ENCODE measurements around the gene DNAJC28. TPM values are rescaled to one million over a fixed set of nuclear protein-coding genes. Genes with fewer than 3 reads are reported as not detected.

Gene DNAJC28
- total RNA-seq, 4 donors from 2014 or later = 1.3 to 2.7 (median 1.6) TPM

- TF ChIP-seq CTCF (IDR thresholded peaks at IDR 0.05; ENCODE audit: low read depth) = no peak
Observed at GRCh38 chr21:33481314-33481943, 10.1 kb downstream of the DNAJC28 start.

- TF ChIP-seq CTCF (IDR thresholded peaks at IDR 0.05; ENCODE audit: low read depth) = no peak
Observed at GRCh38 chr21:33480481-33481103, 10.9 kb downstream of the DNAJC28 start.

- no peak for TF ChIP-seq CTCF (IDR thresholded peaks at IDR 0.05; ENCODE audit: low read depth)
Observed at GRCh38 chr21:33479679-33480480, 11.6 kb downstream of the DNAJC28 start, which contains the start of gene TMEM50B. TSS of gene TMEM50B (minus strand) at chr21:33479974. CDS start at chr21:33468885, 11,089 bp downstream.

- TF ChIP-seq CTCF (IDR thresholded peaks at IDR 0.05; ENCODE audit: low read depth) = no peak
Observed at GRCh38 chr21:33478935-33479678, 12.4 kb downstream of the DNAJC28 start.

- TF ChIP-seq CTCF (IDR thresholded peaks at IDR 0.05; ENCODE audit: low read depth) = no peak
Observed at GRCh38 chr21:33478182-33478581, 13.3 kb downstream of the DNAJC28 start.

- TF ChIP-seq CTCF (IDR thresholded peaks at IDR 0.05; ENCODE audit: low read depth) = no peak
Observed at GRCh38 chr21:33477066-33477465, 14.4 kb downstream of the DNAJC28 start.

All from subcutaneous adipose tissue (tissue), 4 donors.